ENCODE data around the gene SLC6A9.

GRCh38 chr1:43978551-43979260 lies 52.6 kb downstream of the SLC6A9 start, which contains the start of gene B4GALT2:
- no peak for TF ChIP-seq EZH2 (IDR thresholded peaks at IDR 0.05; ENCODE audit: borderline replicate concordance, insufficient read depth, low read depth, low read length, poor library complexity, severe bottlenecking)
- TF ChIP-seq, protein P1, sequence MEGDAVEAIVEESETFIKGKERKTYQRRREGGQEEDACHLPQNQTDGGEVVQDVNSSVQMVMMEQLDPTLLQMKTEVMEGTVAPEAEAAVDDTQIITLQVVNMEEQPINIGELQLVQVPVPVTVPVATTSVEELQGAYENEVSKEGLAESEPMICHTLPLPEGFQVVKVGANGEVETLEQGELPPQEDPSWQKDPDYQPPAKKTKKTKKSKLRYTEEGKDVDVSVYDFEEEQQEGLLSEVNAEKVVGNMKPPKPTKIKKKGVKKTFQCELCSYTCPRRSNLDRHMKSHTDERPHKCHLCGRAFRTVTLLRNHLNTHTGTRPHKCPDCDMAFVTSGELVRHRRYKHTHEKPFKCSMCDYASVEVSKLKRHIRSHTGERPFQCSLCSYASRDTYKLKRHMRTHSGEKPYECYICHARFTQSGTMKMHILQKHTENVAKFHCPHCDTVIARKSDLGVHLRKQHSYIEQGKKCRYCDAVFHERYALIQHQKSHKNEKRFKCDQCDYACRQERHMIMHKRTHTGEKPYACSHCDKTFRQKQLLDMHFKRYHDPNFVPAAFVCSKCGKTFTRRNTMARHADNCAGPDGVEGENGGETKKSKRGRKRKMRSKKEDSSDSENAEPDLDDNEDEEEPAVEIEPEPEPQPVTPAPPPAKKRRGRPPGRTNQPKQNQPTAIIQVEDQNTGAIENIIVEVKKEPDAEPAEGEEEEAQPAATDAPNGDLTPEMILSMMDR (IDR thresholded peaks at IDR 0.05) = no peak

All from B cell (primary cell).